ENCODE data around the gene PTPN5.

The PTPN5 gene

GRCh38 chr11:18739685-18740084, 51.9 kb downstream of the PTPN5 start:
- DNase-seq (ENCODE audit: low read depth): no peak

GRCh38 chr11:18737642-18738041, 54.0 kb downstream of the PTPN5 start:
- no peak for DNase-seq (ENCODE audit: low read depth)

GRCh38 chr11:18736590-18737148, 54.9 kb downstream of the PTPN5 start:
- DNase-seq (ENCODE audit: low read depth): no peak

DNA sequence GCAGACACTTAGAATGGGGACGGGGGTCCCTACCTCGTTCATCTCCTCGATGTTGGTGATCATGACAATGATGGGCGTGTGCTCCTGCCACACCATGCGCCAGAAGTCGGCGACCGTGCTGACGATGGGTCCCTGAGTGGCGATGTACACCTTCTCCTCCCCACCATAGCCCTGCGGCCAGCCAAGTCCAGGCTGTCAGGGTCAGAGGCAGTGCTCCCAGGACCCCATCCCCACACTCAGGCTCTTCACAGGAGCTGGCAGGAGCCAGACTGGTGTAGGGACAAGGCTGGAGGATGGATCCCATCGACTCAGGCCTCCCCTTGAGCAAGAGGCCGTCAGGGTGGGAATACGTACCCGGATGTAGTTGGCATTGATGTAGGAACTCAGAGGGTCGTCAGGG, 58.4 kb downstream of the PTPN5 start:
- no peak for DNase-seq (ENCODE audit: low read depth)

GRCh38 chr11:18731949-18732821, 59.4 kb downstream of the PTPN5 start:
- DNase-seq (ENCODE audit: low read depth): peak; percentile 44

DNA sequence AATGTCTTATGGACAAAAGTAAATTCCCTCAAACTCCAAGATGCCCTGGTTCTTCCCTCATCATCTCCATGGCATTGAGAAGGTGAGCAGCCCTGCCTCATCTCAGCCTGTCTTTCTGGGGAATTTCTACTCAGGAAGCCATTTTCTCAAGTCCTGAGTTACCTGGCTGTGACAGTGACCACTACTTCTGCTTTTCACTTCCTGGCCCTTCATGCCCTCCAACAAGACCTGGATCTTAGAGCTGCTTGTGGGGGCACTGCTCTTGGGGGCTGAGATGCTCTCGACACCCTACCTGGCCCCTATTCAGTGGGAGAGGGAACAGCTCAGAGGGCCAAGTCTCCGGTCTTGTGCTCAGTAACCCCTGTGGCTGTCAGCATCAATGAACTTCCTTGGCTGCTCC, 60.2 kb downstream of the PTPN5 start:
- no peak for DNase-seq (ENCODE audit: low read depth)

- no peak for DNase-seq (ENCODE audit: low read depth)
These were observed 61.6 kb downstream of the PTPN5 start for GRCh38 chr11:18730020-18730419.

- DNase-seq (ENCODE audit: low read depth): no peak
These were observed 62.2 kb downstream of the PTPN5 start for GRCh38 chr11:18729426-18729825.

DNA sequence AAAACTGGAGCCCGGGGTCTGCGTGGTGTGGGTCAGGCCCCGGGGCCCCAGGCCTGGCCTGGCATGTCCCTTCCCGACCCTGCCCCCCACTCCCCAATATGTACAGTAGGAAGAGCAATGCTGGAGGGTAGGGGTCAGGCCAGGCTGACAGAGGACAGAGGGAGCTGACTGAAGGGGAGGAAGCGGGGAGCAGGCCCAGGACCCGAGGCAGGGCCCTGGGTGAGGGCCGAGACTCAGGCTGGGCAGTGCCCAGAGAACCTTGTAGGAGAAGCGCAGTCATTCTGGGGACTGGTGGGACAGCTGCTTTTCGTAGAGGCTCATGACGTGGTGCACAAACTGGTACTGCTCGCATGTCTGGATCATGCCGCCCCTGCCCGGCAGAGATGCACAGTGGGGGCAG, 62.9 kb downstream of the PTPN5 start:
- no peak for DNase-seq (ENCODE audit: low read depth)

DNA sequence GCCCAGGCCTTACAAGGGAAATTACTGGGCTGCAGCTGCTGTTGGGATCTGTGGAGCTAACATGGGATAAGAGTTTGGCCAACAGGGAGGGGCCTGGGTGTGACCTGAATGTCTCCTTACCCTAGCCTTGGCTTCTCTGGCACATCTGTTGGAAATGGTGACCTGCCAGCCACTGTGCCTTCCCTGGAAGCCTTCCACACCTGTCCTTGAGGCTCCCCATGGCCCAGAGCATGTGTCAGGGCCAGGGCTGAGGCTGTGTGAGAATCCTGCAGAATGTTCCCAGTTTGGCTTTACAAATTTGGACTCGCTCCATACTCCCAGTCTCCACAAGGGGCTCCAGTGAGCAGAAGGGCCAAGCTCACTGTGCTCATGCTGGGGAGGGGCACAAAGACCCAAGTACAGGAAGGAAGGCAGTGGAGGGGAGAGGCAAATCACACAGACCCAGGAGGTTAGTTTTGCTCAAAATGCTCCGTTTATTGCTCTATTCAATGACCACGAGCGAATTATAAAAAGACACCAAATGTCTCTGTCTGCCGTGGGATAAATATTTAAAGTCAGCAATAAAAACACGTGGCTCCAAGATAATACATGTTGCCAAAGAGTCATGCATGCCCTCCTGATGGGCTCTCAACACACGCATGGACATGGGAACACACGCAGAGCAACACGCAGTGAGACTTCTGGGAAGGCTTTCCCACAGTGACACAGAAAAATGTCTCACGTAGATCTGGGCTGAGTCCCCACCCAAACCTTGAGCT, 63.9 kb downstream of the PTPN5 start:
- peak; percentile 29 for DNase-seq (ENCODE audit: low read depth)

- no peak for DNase-seq (ENCODE audit: low read depth)
These were observed 65.6 kb downstream of the PTPN5 start, which contains the start of gene IGSF22 for GRCh38 chr11:18726040-18726439. Gene IGSF22 (minus strand): TSS chr11:18726188. CDS start chr11:18724236, 1,952 bp downstream.

- no peak for DNase-seq (ENCODE audit: low read depth)
These were observed 67.6 kb downstream of the PTPN5 start for GRCh38 chr11:18723991-18724390.

DNA sequence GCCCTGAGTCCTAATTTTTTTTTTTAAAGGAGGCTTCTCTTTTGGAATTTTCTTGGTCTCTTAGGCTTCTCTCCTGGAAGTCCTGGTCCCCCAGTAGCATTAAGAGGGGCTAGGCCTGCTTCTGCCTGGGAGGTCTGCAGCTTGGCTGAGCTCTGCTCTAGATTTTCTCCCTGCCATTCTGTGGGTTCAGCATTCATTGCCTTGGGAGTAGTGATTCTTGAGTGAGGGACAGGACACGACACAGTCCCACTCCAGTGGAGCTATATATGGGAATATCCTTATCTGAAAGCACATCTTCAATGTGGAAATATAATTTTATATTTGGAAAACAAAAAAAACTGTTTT, 69.3 kb downstream of the PTPN5 start:
- DNase-seq (ENCODE audit: low read depth): no peak

DNA sequence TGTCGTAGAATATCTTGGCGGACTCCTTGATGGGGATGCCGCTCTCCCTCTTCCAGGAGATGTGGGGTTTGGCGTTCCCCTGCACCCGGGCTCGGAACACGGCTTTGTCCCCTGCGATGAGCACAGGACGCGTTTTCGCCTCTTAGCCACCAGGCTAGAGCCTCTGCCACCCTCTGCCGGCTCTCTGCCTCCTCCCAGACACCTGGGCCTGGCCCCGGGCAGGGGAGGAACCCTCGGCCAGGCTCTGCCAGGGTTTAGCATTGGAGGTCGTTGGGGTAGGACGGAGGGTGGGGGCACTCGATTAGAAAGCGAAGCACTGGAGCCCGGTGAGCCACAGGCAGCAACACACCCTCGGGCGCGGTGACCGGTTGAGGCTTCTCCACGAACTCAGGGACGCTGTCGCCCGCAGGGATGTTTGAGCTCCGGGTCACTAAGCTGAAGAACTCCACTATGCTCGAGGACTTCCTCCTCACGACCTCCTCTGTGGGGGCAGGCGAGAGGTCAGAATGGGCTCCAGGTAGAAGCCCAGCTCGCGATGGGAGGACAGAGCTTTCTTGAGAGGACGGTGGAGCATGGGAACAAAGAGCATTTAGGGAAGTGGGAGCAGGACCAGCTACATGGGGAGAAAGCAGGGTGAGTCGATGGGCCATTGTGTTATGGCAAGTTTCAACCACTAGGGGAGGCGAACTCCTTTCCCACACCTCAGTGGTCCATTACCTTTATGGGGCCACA, 69.9 kb downstream of the PTPN5 start:
- DNase-seq (ENCODE audit: low read depth): no peak

- DNase-seq (ENCODE audit: low read depth): peak; percentile 79
These were observed 70.6 kb downstream of the PTPN5 start for GRCh38 chr11:18720808-18721560.

DNA sequence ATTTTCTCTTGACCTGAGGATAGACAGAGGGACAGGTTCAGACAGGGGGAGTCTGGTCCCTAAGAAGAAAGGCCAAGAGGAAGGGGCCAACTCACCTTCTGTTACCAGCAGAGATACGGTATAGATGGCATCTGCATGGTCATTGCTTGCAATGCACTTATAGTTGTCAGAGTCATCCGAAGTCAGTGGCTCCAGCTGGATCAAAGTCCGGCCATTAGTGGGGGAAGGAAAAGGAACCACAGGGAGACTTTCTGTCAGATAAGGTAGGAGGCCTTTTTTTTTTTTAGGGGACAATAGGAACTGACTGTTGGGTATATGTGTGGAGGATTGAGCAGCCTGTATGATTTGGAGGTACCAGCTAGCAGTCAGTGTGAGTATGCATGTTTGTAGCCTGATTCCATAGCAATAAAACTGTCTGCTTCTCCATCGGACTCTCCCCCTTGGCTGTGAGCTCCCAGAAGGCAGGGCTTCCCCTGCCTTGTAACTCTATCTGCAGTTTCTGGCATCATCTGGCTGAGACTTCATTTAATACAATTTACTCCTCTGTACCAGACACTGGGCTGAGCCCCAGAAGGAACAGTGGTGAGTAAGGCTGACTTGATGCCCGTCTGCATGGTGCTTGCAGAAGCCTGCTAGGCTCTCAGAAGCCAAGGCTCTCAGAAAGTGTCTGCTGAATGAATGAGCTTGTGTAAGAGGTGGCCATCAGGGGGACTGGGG, 71.3 kb downstream of the PTPN5 start:
- no peak for DNase-seq (ENCODE audit: low read depth)

DNA sequence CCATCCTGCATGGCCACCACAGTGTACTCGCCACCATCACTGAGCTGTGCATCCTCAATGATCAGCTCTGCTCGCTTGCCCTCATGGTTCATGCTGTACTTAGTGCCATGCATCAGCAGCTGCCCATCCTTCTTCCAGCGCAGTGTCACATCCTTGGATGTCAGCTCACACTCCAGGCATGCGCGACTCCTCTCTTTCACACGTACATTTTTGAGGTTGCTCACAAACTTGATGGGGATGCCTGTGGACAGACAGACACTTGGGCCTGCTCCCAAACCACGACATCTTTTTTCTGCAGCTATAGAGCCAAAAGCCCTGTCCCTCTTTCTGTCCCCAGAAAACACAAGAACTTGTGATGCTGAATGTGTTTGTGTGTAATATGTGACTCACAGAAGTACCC, 76.1 kb downstream of the PTPN5 start:
- no peak for DNase-seq (ENCODE audit: low read depth)

- DNase-seq (ENCODE audit: low read depth): no peak
These were observed 77.2 kb downstream of the PTPN5 start for GRCh38 chr11:18714443-18714780.

DNA sequence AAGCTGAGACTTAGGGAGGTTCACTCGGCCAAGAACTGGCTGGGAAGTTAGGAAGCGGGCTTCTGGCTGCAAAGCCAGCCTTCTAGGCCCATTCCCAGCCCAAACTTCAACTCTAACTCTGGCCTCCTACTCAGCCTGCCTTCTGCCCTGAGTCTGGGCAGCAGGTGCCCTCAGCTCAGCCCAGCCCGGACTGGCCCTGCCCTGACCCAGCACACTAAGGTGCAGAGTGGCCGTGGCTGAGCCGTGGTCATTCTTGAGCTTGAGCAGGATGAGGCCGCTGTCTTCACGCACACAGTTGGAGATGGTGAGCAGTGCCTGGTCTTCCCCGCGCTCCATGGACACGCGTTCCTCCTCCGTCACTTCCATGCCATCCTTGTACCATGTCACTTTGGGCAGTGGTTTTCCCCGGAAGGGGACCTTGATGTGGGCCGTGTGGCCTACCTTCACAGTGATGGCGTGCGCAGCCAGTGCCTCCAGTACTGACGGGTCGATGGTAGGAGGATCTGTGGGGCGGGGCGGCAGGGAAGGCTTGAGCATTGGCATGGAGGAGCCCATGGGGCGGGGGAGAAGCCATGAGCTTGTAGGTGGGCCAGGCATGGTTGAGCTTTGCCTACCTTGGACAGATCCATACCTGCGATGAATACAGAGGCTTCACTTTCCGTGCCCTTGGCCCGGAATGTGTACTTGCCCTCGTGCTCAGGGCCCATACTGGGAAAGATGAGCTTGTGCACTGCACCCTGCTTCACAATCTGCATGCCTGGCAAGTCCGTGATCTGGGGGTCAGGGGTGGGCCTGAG, 77.8 kb downstream of the PTPN5 start:
- no peak for DNase-seq (ENCODE audit: low read depth)

DNA sequence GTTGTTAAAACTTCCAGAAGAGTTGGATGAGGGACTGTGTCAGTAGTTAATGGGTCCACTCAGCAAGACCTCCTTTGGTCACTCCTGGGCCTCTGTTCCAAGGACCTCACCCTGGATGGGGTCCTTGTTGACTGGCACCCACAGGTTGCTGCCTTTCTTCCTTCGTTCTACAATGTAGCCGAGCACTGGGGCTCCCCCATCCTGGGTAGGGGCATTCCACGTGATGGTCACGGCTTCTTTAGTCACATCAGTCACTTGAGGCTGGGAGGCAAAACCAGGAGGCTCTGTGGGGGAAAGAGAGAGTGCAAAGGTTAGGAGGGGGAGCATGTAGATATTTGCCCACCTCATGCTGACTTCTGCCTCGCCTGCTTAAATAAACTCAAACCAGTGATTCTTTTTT, 81.1 kb downstream of the PTPN5 start:
- DNase-seq (ENCODE audit: low read depth): no peak

All from stimulated activated CD4-positive, alpha-beta T cell treated with anti-CD3 and anti-CD28 coated beads, Interleukin-2, amount 100 ng/mL, for 4 hours (primary cell).